ENCODE data around the gene ZCCHC10.

Gene ZCCHC10

GRCh38 chr5:132971483-132972435 lies 54.6 kb downstream of the ZCCHC10 start:
- WGBS (ENCODE audit: extremely low coverage, insufficient coverage, low lambda C conversion rate), result no CpG with 5 or more reads among the region's 16 CpGs
- DNase-seq, result peak; percentile 63
- no peaks in the 10 kb centered on the region for H3K79me2 ChIP-seq (ENCODE audit: control insufficient read depth, insufficient read depth, low read length)
- no peak overlapping the region for H3K23ac ChIP-seq (ENCODE audit: low read length)
- no peak overlapping the region for H2BK120ac ChIP-seq (ENCODE audit: low read depth, low read length)
- no peak overlapping the region for H3K27ac ChIP-seq (ENCODE audit: low read depth, low read length)
- H3K79me1 ChIP-seq (ENCODE audit: low read length), result no peaks in the 10 kb centered on the region
- no peaks in the 10 kb centered on the region for H3K4me1 ChIP-seq (ENCODE audit: control insufficient read depth, low read depth, low read length)
- no peak overlapping the region for H3K56ac ChIP-seq (ENCODE audit: low read length)
- H3K9ac ChIP-seq (ENCODE audit: low read length), result no peak overlapping the region
- no peak overlapping the region for H2BK15ac ChIP-seq (replicated peaks; ENCODE audit: low read depth)
- H3K4me3 ChIP-seq (ENCODE audit: low read length), result no peak overlapping the region
- H2AK5ac ChIP-seq (ENCODE audit: low read length), result no peak overlapping the region
- H4K8ac ChIP-seq (ENCODE audit: low read depth, low read length), result no peak overlapping the region
- no peak overlapping the region for H3K4ac ChIP-seq (ENCODE audit: low read depth, low read length)
- H3K4me2 ChIP-seq (ENCODE audit: low read length), result no peak overlapping the region
- H3K18ac ChIP-seq (ENCODE audit: low read length), result no peak overlapping the region
- H3K27me3 ChIP-seq (ENCODE audit: insufficient read depth, low read length, poor library complexity), result no peaks in the 10 kb centered on the region
- no peak overlapping the region for H2BK5ac ChIP-seq (ENCODE audit: low read length)
- H3K36me3 ChIP-seq (ENCODE audit: control insufficient read depth, insufficient read depth, low read length), result no peaks in the 10 kb centered on the region
- H4K5ac ChIP-seq (ENCODE audit: low read length), result no peak overlapping the region

- H3K9ac ChIP-seq (ENCODE audit: low read length), result no peak overlapping the region
- no peak overlapping the region for H3K4ac ChIP-seq (ENCODE audit: low read depth, low read length)
- no peaks in the 10 kb centered on the region for H3K27me3 ChIP-seq (ENCODE audit: insufficient read depth, low read length, poor library complexity)
- WGBS (ENCODE audit: extremely low coverage, insufficient coverage, low lambda C conversion rate), result no CpG with 5 or more reads among the region's 4 CpGs
- H3K4me2 ChIP-seq (ENCODE audit: low read length), result no peak overlapping the region
- H3K79me1 ChIP-seq (ENCODE audit: low read length), result no peaks in the 10 kb centered on the region
- no peak overlapping the region for H2AK5ac ChIP-seq (ENCODE audit: low read length)
- peaks cover 26% of the 10 kb centered on the region for H3K79me2 ChIP-seq (ENCODE audit: control insufficient read depth, insufficient read depth, low read length)
- no peak overlapping the region for H2BK5ac ChIP-seq (ENCODE audit: low read length)
- H3K4me3 ChIP-seq (ENCODE audit: low read length), result no peak overlapping the region
- no peak overlapping the region for H4K5ac ChIP-seq (ENCODE audit: low read length)
- H3K56ac ChIP-seq (ENCODE audit: low read length), result peak overlapping the region; percentile 25
- H4K8ac ChIP-seq (ENCODE audit: low read depth, low read length), result no peak overlapping the region
- no peak for DNase-seq
- H3K4me1 ChIP-seq (ENCODE audit: control insufficient read depth, low read depth, low read length), result no peaks in the 10 kb centered on the region
- no peak overlapping the region for H2BK15ac ChIP-seq (replicated peaks; ENCODE audit: low read depth)
- H3K36me3 ChIP-seq (ENCODE audit: control insufficient read depth, insufficient read depth, low read length), result no peaks in the 10 kb centered on the region
- H3K27ac ChIP-seq (ENCODE audit: low read depth, low read length), result no peak overlapping the region
- no peak overlapping the region for H3K23ac ChIP-seq (ENCODE audit: low read length)
- no peak overlapping the region for H3K18ac ChIP-seq (ENCODE audit: low read length)
- H2BK120ac ChIP-seq (ENCODE audit: low read depth, low read length), result no peak overlapping the region
Observed at GRCh38 chr5:132965120-132965519, 61.2 kb downstream of the ZCCHC10 start.

GRCh38 chr5:132963171-132964104 lies 62.9 kb downstream of the ZCCHC10 start, which contains the start of gene AFF4:
TSS of gene AFF4 (minus strand) at chr5:132963634. CDS start at chr5:132937189, 26,445 bp downstream.
- peak within 1 kb of the TSS; percentile 93 for H3K18ac ChIP-seq (ENCODE audit: low read length)
- peak within 1 kb of the TSS; percentile 99 for H3K56ac ChIP-seq (ENCODE audit: low read length)
- H3K27ac ChIP-seq (ENCODE audit: low read depth, low read length), result peak within 1 kb of the TSS; percentile 92
- no peak within 1 kb of the TSS for H2BK15ac ChIP-seq (replicated peaks; ENCODE audit: low read depth)
- H3K23ac ChIP-seq (ENCODE audit: low read length), result peak within 1 kb of the TSS; percentile 15
- peak within 1 kb of the TSS; percentile 39 for H2BK120ac ChIP-seq (ENCODE audit: low read depth, low read length)
- H3K36me3 ChIP-seq (ENCODE audit: control insufficient read depth, insufficient read depth, low read length), result no peaks in the 10 kb centered on the region
- no peaks in the 10 kb centered on the region for H3K79me1 ChIP-seq (ENCODE audit: low read length)
- no peaks in the 10 kb centered on the region for H3K4me1 ChIP-seq (ENCODE audit: control insufficient read depth, low read depth, low read length)
- H2AK5ac ChIP-seq (ENCODE audit: low read length), result no peak within 1 kb of the TSS
- WGBS (ENCODE audit: extremely low coverage, insufficient coverage, low lambda C conversion rate), result no CpG with 5 or more reads among the region's 98 CpGs
- DNase-seq, result peak; percentile 98
- H3K79me2 ChIP-seq (ENCODE audit: control insufficient read depth, insufficient read depth, low read length), result peaks cover 39% of the 10 kb centered on the region
- peak within 1 kb of the TSS; percentile 99 for H3K4me3 ChIP-seq (ENCODE audit: low read length)
- H3K4ac ChIP-seq (ENCODE audit: low read depth, low read length), result peak within 1 kb of the TSS; percentile 98
- peak within 1 kb of the TSS; percentile 95 for H2BK5ac ChIP-seq (ENCODE audit: low read length)
- peak within 1 kb of the TSS; percentile 64 for H4K5ac ChIP-seq (ENCODE audit: low read length)
- peak within 1 kb of the TSS; percentile 98 for H4K8ac ChIP-seq (ENCODE audit: low read depth, low read length)
- peak within 1 kb of the TSS; percentile 99 for H3K9ac ChIP-seq (ENCODE audit: low read length)
- no peaks in the 10 kb centered on the region for H3K27me3 ChIP-seq (ENCODE audit: insufficient read depth, low read length, poor library complexity)
- peak within 1 kb of the TSS; percentile 85 for H3K4me2 ChIP-seq (ENCODE audit: low read length)

GRCh38 chr5:132962429-132963021 lies 63.8 kb downstream of the ZCCHC10 start:
- Histone ChIP-seq H3K4me3 (ENCODE audit: low read length) (peak overlapping the region; percentile 99), H3K27me3 (ENCODE audit: insufficient read depth, low read length, poor library complexity) (no peaks in the 10 kb centered on the region), H3K9ac (ENCODE audit: low read length) (peak overlapping the region; percentile 99), H3K79me2 (ENCODE audit: control insufficient read depth, insufficient read depth, low read length) (peaks cover 44% of the 10 kb centered on the region), H3K18ac (ENCODE audit: low read length) (peak overlapping the region; percentile 93), H3K56ac (ENCODE audit: low read length) (peak overlapping the region; percentile 99), H4K8ac (ENCODE audit: low read depth, low read length) (no peak overlapping the region), H3K27ac (ENCODE audit: low read depth, low read length) (peak overlapping the region; percentile 92), H3K4me2 (ENCODE audit: low read length) (peak overlapping the region; percentile 85), H2BK5ac (ENCODE audit: low read length) (peak overlapping the region; percentile 36), H3K79me1 (ENCODE audit: low read length) (no peaks in the 10 kb centered on the region), H3K23ac (ENCODE audit: low read length) (no peak overlapping the region), H3K36me3 (ENCODE audit: control insufficient read depth, insufficient read depth, low read length) (no peaks in the 10 kb centered on the region), H3K4me1 (ENCODE audit: control insufficient read depth, low read depth, low read length) (no peaks in the 10 kb centered on the region), H2AK5ac (ENCODE audit: low read length) (no peak overlapping the region), H2BK120ac (ENCODE audit: low read depth, low read length) (no peak overlapping the region), H2BK15ac (replicated peaks; ENCODE audit: low read depth) (no peak overlapping the region), H4K5ac (ENCODE audit: low read length) (peak overlapping the region; percentile 64), H3K4ac (ENCODE audit: low read depth, low read length) (no peak overlapping the region)
- WGBS (ENCODE audit: extremely low coverage, insufficient coverage, low lambda C conversion rate), result no CpG with 5 or more reads among the region's 21 CpGs
- peak; percentile 83 for DNase-seq

GRCh38 chr5:132961887-132962286 lies 64.5 kb downstream of the ZCCHC10 start:
- Histone ChIP-seq H3K27me3 (ENCODE audit: insufficient read depth, low read length, poor library complexity) (no peaks in the 10 kb centered on the region), H3K79me1 (ENCODE audit: low read length) (no peaks in the 10 kb centered on the region), H3K23ac (ENCODE audit: low read length) (no peak overlapping the region), H3K36me3 (ENCODE audit: control insufficient read depth, insufficient read depth, low read length) (no peaks in the 10 kb centered on the region), H2BK120ac (ENCODE audit: low read depth, low read length) (no peak overlapping the region), H4K5ac (ENCODE audit: low read length) (no peak overlapping the region), H3K4me3 (ENCODE audit: low read length) (peak overlapping the region; percentile 99), H2BK15ac (replicated peaks; ENCODE audit: low read depth) (no peak overlapping the region), H3K56ac (ENCODE audit: low read length) (peak overlapping the region; percentile 99), H3K79me2 (ENCODE audit: control insufficient read depth, insufficient read depth, low read length) (peaks cover 49% of the 10 kb centered on the region), H3K9ac (ENCODE audit: low read length) (peak overlapping the region; percentile 99), H4K8ac (ENCODE audit: low read depth, low read length) (no peak overlapping the region), H3K4me2 (ENCODE audit: low read length) (peak overlapping the region; percentile 85), H3K4ac (ENCODE audit: low read depth, low read length) (no peak overlapping the region), H2AK5ac (ENCODE audit: low read length) (no peak overlapping the region), H3K27ac (ENCODE audit: low read depth, low read length) (no peak overlapping the region), H3K18ac (ENCODE audit: low read length) (peak overlapping the region; percentile 16), H2BK5ac (ENCODE audit: low read length) (no peak overlapping the region), H3K4me1 (ENCODE audit: control insufficient read depth, low read depth, low read length) (no peaks in the 10 kb centered on the region)
- WGBS (ENCODE audit: extremely low coverage, insufficient coverage, low lambda C conversion rate), result no CpG with 5 or more reads among the region's 5 CpGs
- no peak for DNase-seq

Measured in mesendoderm (in vitro differentiated cells).